SK-N-SH treated with all-trans-retinoic acid at 6 μM for 48 hours (cell line): ENCODE measurements around the gene MAFF.

Source experiments
- ARNTL ChIP-seq: fragments of 450-650 bp; formaldehyde crosslinking; IDR thresholded peaks from 2 replicates; pipeline ENCODE4 v1.5.0; 2020; ENCODE audit warnings: low read depth, mild to moderate bottlenecking, moderate library complexity, borderline replicate concordance
- GLIS3 ChIP-seq: fragments of 250-450 bp; sonication (Bioruptor Pico); IDR thresholded peaks from 2 replicates; pipeline ENCODE4 v1.5.0; 2020; ENCODE audit warnings: mild to moderate bottlenecking, moderate library complexity
- RARB ChIP-seq: fragments of 250-450 bp; sonication (Bioruptor Pico); IDR thresholded peaks from 2 replicates; pipeline ENCODE4 v1.8.0; 2021; ENCODE audit warnings: mild to moderate bottlenecking, moderate library complexity

DNA sequence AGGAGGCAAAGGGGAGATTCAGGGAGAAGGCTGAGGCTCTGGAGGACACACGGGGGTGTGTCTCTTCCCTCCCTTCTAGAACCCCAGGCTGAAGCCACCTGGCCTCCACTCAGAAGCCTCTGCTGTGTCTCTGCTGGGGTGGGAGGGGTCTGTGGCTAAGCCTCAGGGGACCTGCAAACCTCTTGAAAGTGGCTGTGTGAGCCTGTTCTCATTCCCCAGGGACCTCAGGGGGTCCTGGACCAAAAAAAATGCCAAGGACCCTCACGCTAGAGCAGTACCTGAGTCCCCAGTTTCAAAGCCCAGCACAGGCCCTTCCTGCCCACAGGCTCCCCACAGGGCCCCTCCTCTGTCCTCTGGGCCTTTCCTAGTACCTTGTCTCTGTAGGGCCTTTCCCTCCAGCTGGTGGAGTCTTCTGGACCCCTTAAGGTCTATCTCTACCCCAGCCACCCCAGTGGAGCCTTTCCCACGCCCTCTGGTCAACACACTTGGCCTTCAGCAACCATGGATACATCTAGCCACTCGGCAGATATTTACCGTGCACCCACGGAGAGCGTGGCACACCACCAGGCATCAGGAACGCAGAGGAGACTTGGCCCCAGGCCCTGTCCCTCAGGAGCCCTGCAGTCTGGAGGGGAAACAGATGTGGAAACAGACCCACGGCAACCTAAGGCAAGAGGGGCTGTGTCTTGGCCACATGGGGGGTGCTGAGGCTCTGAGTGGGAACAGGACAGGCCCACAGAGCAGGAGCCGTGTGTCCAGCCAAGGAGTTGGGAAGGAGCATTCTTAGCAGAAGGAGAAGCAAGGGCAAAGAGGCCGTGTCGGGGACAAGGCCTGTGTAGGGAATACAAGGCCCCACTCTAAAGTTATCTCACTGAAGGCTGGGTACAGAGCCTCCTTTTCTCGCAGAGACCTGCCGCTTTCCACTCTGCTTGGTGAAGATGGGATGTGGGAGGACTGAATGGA lies 38.6 kb upstream of the MAFF start:
- TF ChIP-seq GLIS3 (CRISPR knock-in tag) = no peak
- TF ChIP-seq RARB (CRISPR knock-in tag) = no peak
- TF ChIP-seq ARNTL (CRISPR knock-in tag) = no peak
